ENCODE results near the gene HES3.

DNA sequence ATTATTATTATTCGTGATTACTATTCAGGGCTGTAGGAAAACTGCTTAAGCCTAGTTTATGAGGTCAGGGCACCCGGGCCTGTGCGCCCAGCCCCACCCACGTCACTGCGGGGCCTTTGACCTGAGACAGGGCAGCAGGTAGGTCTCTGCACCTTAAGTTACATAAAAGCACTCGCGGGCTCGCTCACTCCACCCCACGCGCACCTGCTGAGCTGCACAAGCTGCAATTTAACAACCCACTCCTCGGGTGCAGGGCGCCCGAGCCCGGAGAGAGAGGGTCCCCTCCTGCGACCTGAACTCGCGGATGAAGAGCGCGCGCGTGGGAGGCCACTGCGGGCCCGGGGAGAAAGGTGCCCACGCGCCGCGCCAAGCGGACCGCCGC is 8.7 kb upstream of the HES3 start:
- TF ChIP-seq CTCF (IDR thresholded peaks at IDR 0.05) (no peak), ZFX (IDR thresholded peaks at IDR 0.05; ENCODE audit: borderline replicate concordance) (no peak)
